Cardiac fibroblast (primary cell): ENCODE measurements around the gene EVI5L.

ENCODE experiments used
- DNase-seq, 2 donors: peaks; one replicate each; pipeline versions ENCODE4 v3.0.0 to v3.0.0-alpha.2; 2010; ENCODE audit warnings: low read depth in 2 of 2
- H3K4me3 ChIP-seq, 2 donors: replicated peaks in 1 of 2; 1 replicate in 1 of 2; 2 replicates in 1 of 2; pipeline ENCODE4 v1.5.1; 2011; ENCODE audit warnings: low read depth in 2 of 2, low read length in 2 of 2, mild to moderate bottlenecking in 2 of 2, moderate library complexity in 1 of 2
- CTCF ChIP-seq: IDR thresholded peaks from one replicate; pipeline ENCODE4 v1.5.1; 2011; ENCODE audit warnings: low read depth, mild to moderate bottlenecking, low read length, inconsistent platforms

The EVI5L gene

GRCh38 chr19:7829561-7830271, at the start of gene EVI5L:
Gene EVI5L (plus strand): TSS chr19:7830218. CDS start chr19:7846543, 16,325 bp downstream.
- TF ChIP-seq CTCF = no peak
- DNase-seq = peak; percentile 100
- H3K4me3 ChIP-seq = peak within 1 kb of the TSS; percentile 69 to 72

GRCh38 chr19:7781157-7781556, 48.9 kb upstream of the EVI5L start:
- no peak for DNase-seq
- TF ChIP-seq CTCF = no peak
- H3K4me3 ChIP-seq = no peak overlapping the region

GRCh38 chr19:7783991-7784423, 46.0 kb upstream of the EVI5L start:
- H3K4me3 ChIP-seq = no peak overlapping the region
- DNase-seq = peak; percentile 42 to 79
- no peak for TF ChIP-seq CTCF

GRCh38 chr19:7784856-7785255, 45.2 kb upstream of the EVI5L start:
- no peak overlapping the region for H3K4me3 ChIP-seq
- TF ChIP-seq CTCF = no peak
- DNase-seq = no peak

- DNase-seq = no peak
- H3K4me3 ChIP-seq = no peak overlapping the region
- no peak for TF ChIP-seq CTCF
Observed at GRCh38 chr19:7787141-7787540, 42.9 kb upstream of the EVI5L start.

GRCh38 chr19:7787602-7788177, 42.3 kb upstream of the EVI5L start:
- H3K4me3 ChIP-seq = no peak overlapping the region
- DNase-seq = no peak
- no peak for TF ChIP-seq CTCF
